H9 (cell line): ENCODE measurements around the gene GNA12. TPM values are rescaled to one million over a fixed set of nuclear protein-coding genes. Genes with fewer than 3 reads are reported as not detected.

Experiments
- DNase-seq: peaks from one replicate; pipeline ENCODE4 v3.0.0-alpha.2; 2017
- H2AFZ ChIP-seq: one replicate; pipeline ENCODE4 v1.6.1; 2013; ENCODE audit warnings: mild to moderate bottlenecking, low read length, control low read depth, moderate library complexity
- H2AK5ac ChIP-seq: 2 replicates; pipeline ENCODE4 v1.6.1; 2013; ENCODE audit warnings: low read length, control low read depth, mixed read lengths; ENCODE audit not compliant: insufficient read length
- H2BK120ac ChIP-seq: one replicate; pipeline ENCODE4 v1.6.1; 2013; ENCODE audit warnings: low read depth, mild to moderate bottlenecking, low read length, control low read depth, inconsistent platforms; ENCODE audit not compliant: poor library complexity, severe bottlenecking
- H2BK12ac ChIP-seq: 2 replicates; pipeline ENCODE4 v1.6.1; 2013; ENCODE audit warnings: low read length, control low read depth, mixed read lengths, low read depth; ENCODE audit not compliant: insufficient read length
- H2BK15ac ChIP-seq: 2 replicates; pipeline ENCODE4 v1.6.1; 2013; ENCODE audit warnings: low read depth, low read length, control low read depth
- H2BK20ac ChIP-seq: one replicate; pipeline ENCODE4 v1.6.1; 2013; ENCODE audit warnings: low read depth, mild to moderate bottlenecking, low read length, control low read depth, inconsistent platforms; ENCODE audit not compliant: poor library complexity, severe bottlenecking
- H2BK5ac ChIP-seq: 2 replicates; pipeline ENCODE4 v1.6.1; 2013; ENCODE audit warnings: low read length, control low read depth, mixed read lengths; ENCODE audit not compliant: insufficient read length
- H3K14ac ChIP-seq: 2 replicates; pipeline ENCODE4 v1.6.1; 2013; ENCODE audit warnings: low read length, control low read depth; ENCODE audit not compliant: insufficient read depth
- H3K18ac ChIP-seq: 2 replicates; pipeline ENCODE4 v1.6.1; 2013; ENCODE audit warnings: low read depth, mild to moderate bottlenecking, mixed read lengths, low read length, control low read depth; ENCODE audit not compliant: insufficient read length
- H3K23ac ChIP-seq: 2 replicates; pipeline ENCODE4 v1.6.1; 2013; ENCODE audit warnings: low read length, control low read depth, mixed read lengths, low read depth; ENCODE audit not compliant: insufficient read length
- H3K23me2 ChIP-seq: 2 replicates; pipeline ENCODE4 v1.6.1; 2013; ENCODE audit warnings: low read depth, mild to moderate bottlenecking, mixed read lengths, low read length, control low read depth; ENCODE audit not compliant: insufficient read length, poor library complexity, severe bottlenecking
- H3K27ac ChIP-seq: 2 replicates; pipeline ENCODE4 v1.5.1; 2013; ENCODE audit warnings: low read length, control low read depth, mixed read lengths, low read depth; ENCODE audit not compliant: insufficient read length
- H3K27me3 ChIP-seq: 2 replicates; pipeline ENCODE4 v1.6.1; 2013; ENCODE audit warnings: low read length, control low read depth, inconsistent platforms; ENCODE audit not compliant: insufficient read depth
- H3K4ac ChIP-seq: 2 replicates; pipeline ENCODE4 v1.6.1; 2013; ENCODE audit warnings: low read depth, mild to moderate bottlenecking, control low read depth, inconsistent platforms, low read length, moderate library complexity
- H3K4me1 ChIP-seq: 2 replicates; pipeline ENCODE4 v1.6.1; 2013; ENCODE audit warnings: low read length, control low read depth, inconsistent platforms; ENCODE audit not compliant: insufficient read depth
- H3K4me2 ChIP-seq: 2 replicates; pipeline ENCODE4 v1.6.1; 2013; ENCODE audit warnings: low read length, control low read depth, mixed read lengths; ENCODE audit not compliant: insufficient read length, insufficient read depth
- H3K56ac ChIP-seq: 2 replicates; pipeline ENCODE4 v1.6.1; 2013; ENCODE audit warnings: low read depth, mild to moderate bottlenecking, mixed read lengths, low read length, control low read depth; ENCODE audit not compliant: insufficient read length
- H3K79me1 ChIP-seq: 2 replicates; pipeline ENCODE4 v1.6.1; 2013; ENCODE audit warnings: low read depth, mild to moderate bottlenecking, moderate library complexity, low read length, control low read depth, inconsistent platforms; ENCODE audit not compliant: insufficient read depth, poor library complexity, severe bottlenecking
- H3K79me2 ChIP-seq: 2 replicates; pipeline ENCODE4 v1.6.1; 2013; ENCODE audit warnings: low read length, control low read depth, inconsistent platforms; ENCODE audit not compliant: insufficient read depth
- H3K9ac ChIP-seq: 2 replicates; pipeline ENCODE4 v1.6.1; 2013; ENCODE audit warnings: low read length, control low read depth, mixed read lengths; ENCODE audit not compliant: insufficient read length; ENCODE audit errors: extremely low read depth
- H3K9me3 ChIP-seq: one replicate; pipeline ENCODE4 v1.6.1; 2013; ENCODE audit warnings: low read depth, low read length, inconsistent platforms; ENCODE audit not compliant: control insufficient read depth
- H3T11ph ChIP-seq: one replicate; pipeline ENCODE4 v1.6.1; 2013; ENCODE audit warnings: mild to moderate bottlenecking, low read length, control low read depth, inconsistent platforms
- H4K20me1 ChIP-seq: one replicate; pipeline ENCODE4 v1.6.1; 2013; ENCODE audit not compliant: control insufficient read depth, insufficient read length, insufficient read depth
- H4K5ac ChIP-seq: 2 replicates; pipeline ENCODE4 v1.6.1; 2013; ENCODE audit warnings: low read depth, mild to moderate bottlenecking, mixed read lengths, low read length, control low read depth; ENCODE audit not compliant: insufficient read length
- H4K8ac ChIP-seq: replicated peaks from 2 replicates; pipeline ENCODE4 v1.6.1; 2013; ENCODE audit warnings: low read length, control low read depth, mixed read lengths, low read depth; ENCODE audit not compliant: insufficient read length
- H4K91ac ChIP-seq: 2 replicates; pipeline ENCODE4 v1.6.1; 2013; ENCODE audit warnings: low read depth, mild to moderate bottlenecking, moderate library complexity, mixed read lengths, low read length, control low read depth; ENCODE audit not compliant: insufficient read length
- H3K27ac Mint-ChIP-seq, 3 experiments: 2 replicates in 2 of 3; 3 replicates in 1 of 3; pipeline ENCODE4 v1.8.0; 2020 to 2021; ENCODE audit warnings: mixed read lengths in 3 of 3, mild to moderate bottlenecking in 1 of 3, moderate library complexity in 1 of 3
- H3K27me3 Mint-ChIP-seq: 2 replicates; pipeline ENCODE4 v1.8.0; 2021; ENCODE audit warnings: low read depth, mild to moderate bottlenecking, moderate library complexity, mixed read lengths
- H3K36me3 Mint-ChIP-seq, 3 experiments: 2 replicates in 2 of 3; 3 replicates in 1 of 3; pipeline ENCODE4 v1.8.0; 2020 to 2021; ENCODE audit warnings: low read depth in 3 of 3, mixed read lengths in 3 of 3; ENCODE audit not compliant: insufficient read depth in 1 of 3
- H3K4me1 Mint-ChIP-seq, 2 experiments: 2 replicates each; pipeline ENCODE4 v1.8.0; 2020; ENCODE audit warnings: mixed read lengths in 2 of 2
- H3K4me3 Mint-ChIP-seq, 2 experiments: 2 replicates in 1 of 2; 3 replicates in 1 of 2; pipeline ENCODE4 v1.8.0; 2020 to 2021; ENCODE audit warnings: mild to moderate bottlenecking in 2 of 2, mixed read lengths in 2 of 2, moderate library complexity in 1 of 2
- H3K9me3 Mint-ChIP-seq, 2 experiments: 2 replicates in 1 of 2; 3 replicates in 1 of 2; pipeline ENCODE4 v1.8.0; 2020; ENCODE audit warnings: mild to moderate bottlenecking in 2 of 2, mixed read lengths in 2 of 2, moderate library complexity in 1 of 2
- CTCF ChIP-seq: fragments of 200-600 bp; sonication (generic); conservative IDR thresholded peaks from 3 replicates; pipeline ENCODE4 v1.8.0; 2021; ENCODE audit warnings: antibody characterized with exemption, mild to moderate bottlenecking
- WGBS: extraction: QIAGEN DNeasy Blood & Tissue Kit; methylation state at CpG from one replicate; pipeline ENCODE4 v1.1.7; 2013; ENCODE audit warnings: missing lambda C conversion rate, low lambda C conversion rate, mixed read lengths; ENCODE audit not compliant: insufficient read length; ENCODE audit errors: extremely low coverage; 5-methylcytosine and 5-hydroxymethylcytosine counted together
- total RNA-seq: library from RNA; stranded (reverse); gene quantifications from 2 replicates; pipeline ENCODE4 v1.2.1, GENCODE V29; 2021

Gene GNA12
- total RNA-seq, 1 experiment from 2014 or later = 60.2 TPM

GRCh38 chr7:2873146-2873545 is 29.0 kb upstream of the GNA12 start:
- no peaks in the 10 kb centered on the region for H3K27me3 ChIP-seq
- H2BK20ac ChIP-seq = no peak overlapping the region
- no peak overlapping the region for H3K4me2 ChIP-seq
- no peak for DNase-seq
- H2BK12ac ChIP-seq = no peak overlapping the region
- no peaks in the 10 kb centered on the region for H3K9me3 ChIP-seq
- H3K56ac ChIP-seq = no peak overlapping the region
- no peak overlapping the region for H3K4me3 Mint-ChIP-seq
- no peaks in the 10 kb centered on the region for H4K20me1 ChIP-seq
- H3K79me2 ChIP-seq = no peaks in the 10 kb centered on the region
- no peak overlapping the region for H2BK15ac ChIP-seq
- no peak overlapping the region; the same call in 1 of the 2 replicates for H3K14ac ChIP-seq
- H3K4me1 Mint-ChIP-seq = peaks cover 20 to 44% of the 10 kb centered on the region in 2 experiments
- H3K36me3 Mint-ChIP-seq = no peaks in the 10 kb centered on the region
- H3K79me1 ChIP-seq = no peaks in the 10 kb centered on the region
- TF ChIP-seq CTCF = no peak
- no peak overlapping the region for H3K9ac ChIP-seq
- no peak overlapping the region for H4K5ac ChIP-seq
- no peak overlapping the region for H3K27ac ChIP-seq
- H3K9me3 Mint-ChIP-seq = no peaks in the 10 kb centered on the region; a peak in 1 of 5 replicates
- peaks cover 4% of the 10 kb centered on the region; the same call in 1 of the 2 replicates for H3K4me1 ChIP-seq
- no peak overlapping the region for H2BK120ac ChIP-seq
- H3K4ac ChIP-seq = no peak overlapping the region
- H4K8ac ChIP-seq = no peak overlapping the region
- no CpG with 5 or more reads among the region's 10 CpGs for WGBS
- H3K23me2 ChIP-seq = no peaks in the 10 kb centered on the region
- no peak overlapping the region for H3K23ac ChIP-seq
- no peak overlapping the region for H2AK5ac ChIP-seq
- H3K18ac ChIP-seq = no peak overlapping the region
- H2AFZ ChIP-seq = no peak overlapping the region
- H2BK5ac ChIP-seq = no peak overlapping the region
- no peak overlapping the region for H3T11ph ChIP-seq
- no peaks in the 10 kb centered on the region for H3K27me3 Mint-ChIP-seq
- peak overlapping the region; percentile 81 to 100 (median 86); a peak in 5 of 7 replicates for H3K27ac Mint-ChIP-seq
- H4K91ac ChIP-seq = no peak overlapping the region
